GM23338 (cell line): Measurements from ENCODE around the gene AXIN1. TPM values are rescaled to one million over a fixed set of nuclear protein-coding genes. Genes with fewer than 3 reads are reported as not detected.
"Not testable (repeated sequence)": the region's sequence is repeated elsewhere in the genome, so short reads cannot be mapped to it uniquely, and the experiment has no call there.

Experiments used
- ATAC-seq: fragments of 200-7000 bp; cut with Tn5 transposase; 3 replicates; pipeline ENCODE4 v1.9.1; 2020
- DNase-seq: peaks from one replicate; pipeline ENCODE4 v3.0.0-alpha.2; 2015; ENCODE audit warnings: low spot score
- H2AFZ ChIP-seq: fragments of 200-600 bp; sonication (generic); 2 replicates; pipeline ENCODE4 v1.8.0; 2016; ENCODE audit warnings: antibody characterized with exemption, mild to moderate bottlenecking, moderate library complexity
- H3F3A ChIP-seq: fragments of 200-600 bp; sonication (generic); replicated peaks from 2 replicates; pipeline ENCODE4 v1.8.0; 2017; ENCODE audit warnings: antibody characterized with exemption, mixed run types, low read depth
- H3K27ac ChIP-seq: fragments of 200-600 bp; sonication (generic); 2 replicates; pipeline ENCODE4 v1.6.1; 2016; ENCODE audit warnings: low read depth
- H3K27me3 ChIP-seq: fragments of 200-600 bp; sonication (generic); 2 replicates; pipeline ENCODE4 v1.8.0; 2016; ENCODE audit warnings: mild to moderate bottlenecking, mixed run types, moderate library complexity; ENCODE audit not compliant: insufficient read depth
- H3K36me3 ChIP-seq: fragments of 200-600 bp; sonication (generic); 2 replicates; pipeline ENCODE4 v1.8.0; 2016; ENCODE audit warnings: mild to moderate bottlenecking; ENCODE audit not compliant: insufficient read depth
- H3K4me1 ChIP-seq: fragments of 200-600 bp; sonication (generic); 2 replicates; pipeline ENCODE4 v1.8.0; 2016; ENCODE audit warnings: mild to moderate bottlenecking, moderate library complexity; ENCODE audit not compliant: insufficient read depth
- H3K4me2 ChIP-seq: fragments of 200-600 bp; sonication (generic); 2 replicates; pipeline ENCODE4 v1.7.1; 2017; ENCODE audit warnings: mixed run types
- H3K4me3 ChIP-seq: fragments of 200-600 bp; sonication (generic); 2 replicates; pipeline ENCODE4 v1.6.1; 2016; ENCODE audit warnings: mixed run types
- H3K79me2 ChIP-seq: fragments of 200-600 bp; sonication (generic); replicated peaks from 2 replicates; pipeline ENCODE4 v1.8.0; 2017; ENCODE audit warnings: mild to moderate bottlenecking; ENCODE audit not compliant: insufficient read depth
- H3K9me2 ChIP-seq: fragments of 200-600 bp; sonication (generic); 2 replicates; pipeline ENCODE4 v1.8.0; 2017; ENCODE audit not compliant: insufficient read depth
- H4K20me1 ChIP-seq: fragments of 200-600 bp; sonication (generic); replicated peaks from 2 replicates; pipeline ENCODE4 v1.8.0; 2017; ENCODE audit warnings: mild to moderate bottlenecking; ENCODE audit not compliant: insufficient read depth
- H3K27ac Mint-ChIP-seq: 2 replicates; pipeline ENCODE4 v1.8.0; 2020; ENCODE audit warnings: inconsistent platforms, mild to moderate bottlenecking, moderate library complexity, mixed read lengths
- H3K27me3 Mint-ChIP-seq: 3 replicates; pipeline ENCODE4 v1.8.0; 2022; ENCODE audit warnings: low read depth, mild to moderate bottlenecking, moderate library complexity, mixed read lengths, inconsistent platforms; ENCODE audit not compliant: insufficient read depth, poor library complexity
- H3K36me3 Mint-ChIP-seq: 3 replicates; pipeline ENCODE4 v1.8.0; 2021; ENCODE audit warnings: low read depth, mild to moderate bottlenecking, inconsistent platforms, moderate library complexity, mixed read lengths
- H3K4me1 Mint-ChIP-seq: 3 replicates; pipeline ENCODE4 v1.8.0; 2020; ENCODE audit warnings: mild to moderate bottlenecking, inconsistent platforms, mixed read lengths
- H3K4me3 Mint-ChIP-seq: 3 replicates; pipeline ENCODE4 v1.8.0; 2021; ENCODE audit warnings: moderate library complexity, mild to moderate bottlenecking, inconsistent platforms, mixed read lengths
- H3K9me3 Mint-ChIP-seq: 3 replicates; pipeline ENCODE4 v1.8.0; 2020; ENCODE audit warnings: moderate library complexity, mild to moderate bottlenecking, inconsistent platforms, mixed read lengths
- EZH2phosphoT487 ChIP-seq: fragments of 200-600 bp; sonication (generic); IDR thresholded peaks from one replicate; pipeline ENCODE4 v1.8.1; 2018; ENCODE audit warnings: antibody characterized with exemption; ENCODE audit not compliant: unreplicated experiment
- NANOG ChIP-seq: IDR thresholded peaks from 2 replicates; pipeline ENCODE4 v1.6.1; 2016; ENCODE audit warnings: antibody characterized with exemption, borderline replicate concordance
- REST ChIP-seq: IDR thresholded peaks from one replicate; pipeline ENCODE4 v1.6.1; 2018; ENCODE audit warnings: antibody characterized with exemption; ENCODE audit not compliant: unreplicated experiment
- STAT1 ChIP-seq: IDR thresholded peaks from one replicate; pipeline ENCODE4 v1.6.1; 2016; ENCODE audit warnings: antibody characterized with exemption; ENCODE audit not compliant: unreplicated experiment
- polyA plus RNA-seq: library from polyadenylated mRNA; unstranded; fragments of >200 nt; fragmentation: Nextera tagmentation; extraction: Ambion mirVana; gene quantifications from 2 replicates; pipeline ENCODE4 v1.2.1, GENCODE V29; 2016
- total RNA-seq: library from RNA; depleted of rRNA; stranded (reverse); fragments of >200 nt; shearing (Covaris generic); gene quantifications from 2 replicates; pipeline ENCODE4 v1.2.3, GENCODE V29; 2014
- TF ChIP-seq, protein P1 (sequence below): fragments of 250-450 bp; sonication (Bioruptor Pico); IDR thresholded peaks from 2 replicates; pipeline ENCODE4 v1.5.0; 2020; ENCODE audit warnings: mild to moderate bottlenecking, moderate library complexity

Gene AXIN1
- total and polyA plus RNA-seq, 2 experiments from 2014 or later, result 14.3 to 54.5 TPM

- Mint-ChIP-seq H3K9me3 (no peaks in the 10 kb centered on the region), H3K36me3 (peaks cover 63% of the 10 kb centered on the region), H3K27ac (peak overlapping the region; percentile 67; the same call in 1 of the 2 replicates), H3K27me3 (peaks cover 7% of the 10 kb centered on the region), H3K4me1 (peaks cover 10% of the 10 kb centered on the region), H3K4me3 (no peak overlapping the region)
- Histone ChIP-seq H3K27ac (peak overlapping the region; percentile 72; the same call in 1 of the 2 replicates), H3K4me2 (no peak overlapping the region), H3K79me2 (peaks cover 100% of the 10 kb centered on the region), H3K4me3 (no peak overlapping the region), H3K27me3 (no peaks in the 10 kb centered on the region), H4K20me1 (peaks cover 50% of the 10 kb centered on the region), H3K9me2 (no peaks in the 10 kb centered on the region), H3F3A (peaks cover 8% of the 10 kb centered on the region), H3K36me3 (no peaks in the 10 kb centered on the region), H3K4me1 (no peaks in the 10 kb centered on the region), H2AFZ (no peak overlapping the region)
- ATAC-seq (no peak), DNase-seq (no peak)
- TF ChIP-seq REST, result no peak
- TF ChIP-seq NANOG, result no peak
- TF ChIP-seq, protein P1, sequence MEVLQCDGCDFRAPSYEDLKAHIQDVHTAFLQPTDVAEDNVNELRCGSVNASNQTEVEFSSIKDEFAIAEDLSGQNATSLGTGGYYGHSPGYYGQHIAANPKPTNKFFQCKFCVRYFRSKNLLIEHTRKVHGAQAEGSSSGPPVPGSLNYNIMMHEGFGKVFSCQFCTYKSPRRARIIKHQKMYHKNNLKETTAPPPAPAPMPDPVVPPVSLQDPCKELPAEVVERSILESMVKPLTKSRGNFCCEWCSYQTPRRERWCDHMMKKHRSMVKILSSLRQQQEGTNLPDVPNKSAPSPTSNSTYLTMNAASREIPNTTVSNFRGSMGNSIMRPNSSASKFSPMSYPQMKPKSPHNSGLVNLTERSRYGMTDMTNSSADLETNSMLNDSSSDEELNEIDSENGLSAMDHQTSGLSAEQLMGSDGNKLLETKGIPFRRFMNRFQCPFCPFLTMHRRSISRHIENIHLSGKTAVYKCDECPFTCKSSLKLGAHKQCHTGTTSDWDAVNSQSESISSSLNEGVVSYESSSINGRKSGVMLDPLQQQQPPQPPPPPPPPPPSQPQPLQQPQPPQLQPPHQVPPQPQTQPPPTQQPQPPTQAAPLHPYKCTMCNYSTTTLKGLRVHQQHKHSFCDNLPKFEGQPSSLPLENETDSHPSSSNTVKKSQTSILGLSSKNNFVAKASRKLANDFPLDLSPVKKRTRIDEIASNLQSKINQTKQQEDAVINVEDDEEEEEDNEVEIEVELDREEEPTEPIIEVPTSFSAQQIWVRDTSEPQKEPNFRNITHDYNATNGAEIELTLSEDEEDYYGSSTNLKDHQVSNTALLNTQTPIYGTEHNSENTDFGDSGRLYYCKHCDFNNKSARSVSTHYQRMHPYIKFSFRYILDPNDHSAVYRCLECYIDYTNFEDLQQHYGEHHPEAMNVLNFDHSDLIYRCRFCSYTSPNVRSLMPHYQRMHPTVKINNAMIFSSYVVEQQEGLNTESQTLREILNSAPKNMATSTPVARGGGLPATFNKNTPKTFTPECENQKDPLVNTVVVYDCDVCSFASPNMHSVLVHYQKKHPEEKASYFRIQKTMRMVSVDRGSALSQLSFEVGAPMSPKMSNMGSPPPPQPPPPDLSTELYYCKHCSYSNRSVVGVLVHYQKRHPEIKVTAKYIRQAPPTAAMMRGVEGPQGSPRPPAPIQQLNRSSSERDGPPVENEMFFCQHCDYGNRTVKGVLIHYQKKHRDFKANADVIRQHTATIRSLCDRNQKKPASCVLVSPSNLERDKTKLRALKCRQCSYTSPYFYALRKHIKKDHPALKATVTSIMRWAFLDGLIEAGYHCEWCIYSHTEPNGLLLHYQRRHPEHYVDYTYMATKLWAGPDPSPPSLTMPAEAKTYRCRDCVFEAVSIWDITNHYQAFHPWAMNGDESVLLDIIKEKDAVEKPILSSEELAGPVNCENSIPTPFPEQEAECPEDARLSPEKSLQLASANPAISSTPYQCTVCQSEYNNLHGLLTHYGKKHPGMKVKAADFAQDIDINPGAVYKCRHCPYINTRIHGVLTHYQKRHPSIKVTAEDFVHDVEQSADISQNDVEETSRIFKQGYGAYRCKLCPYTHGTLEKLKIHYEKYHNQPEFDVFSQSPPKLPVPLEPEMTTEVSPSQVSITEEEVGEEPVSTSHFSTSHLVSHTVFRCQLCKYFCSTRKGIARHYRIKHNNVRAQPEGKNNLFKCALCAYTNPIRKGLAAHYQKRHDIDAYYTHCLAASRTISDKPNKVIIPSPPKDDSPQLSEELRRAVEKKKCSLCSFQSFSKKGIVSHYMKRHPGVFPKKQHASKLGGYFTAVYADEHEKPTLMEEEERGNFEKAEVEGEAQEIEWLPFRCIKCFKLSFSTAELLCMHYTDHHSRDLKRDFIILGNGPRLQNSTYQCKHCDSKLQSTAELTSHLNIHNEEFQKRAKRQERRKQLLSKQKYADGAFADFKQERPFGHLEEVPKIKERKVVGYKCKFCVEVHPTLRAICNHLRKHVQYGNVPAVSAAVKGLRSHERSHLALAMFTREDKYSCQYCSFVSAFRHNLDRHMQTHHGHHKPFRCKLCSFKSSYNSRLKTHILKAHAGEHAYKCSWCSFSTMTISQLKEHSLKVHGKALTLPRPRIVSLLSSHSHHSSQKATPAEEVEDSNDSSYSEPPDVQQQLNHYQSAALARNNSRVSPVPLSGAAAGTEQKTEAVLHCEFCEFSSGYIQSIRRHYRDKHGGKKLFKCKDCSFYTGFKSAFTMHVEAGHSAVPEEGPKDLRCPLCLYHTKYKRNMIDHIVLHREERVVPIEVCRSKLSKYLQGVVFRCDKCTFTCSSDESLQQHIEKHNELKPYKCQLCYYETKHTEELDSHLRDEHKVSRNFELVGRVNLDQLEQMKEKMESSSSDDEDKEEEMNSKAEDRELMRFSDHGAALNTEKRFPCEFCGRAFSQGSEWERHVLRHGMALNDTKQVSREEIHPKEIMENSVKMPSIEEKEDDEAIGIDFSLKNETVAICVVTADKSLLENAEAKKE (CRISPR knock-in tag), result no peak
- TF ChIP-seq STAT1, result no peak
- TF ChIP-seq EZH2phosphoT487, result no peak
Measured at GRCh38 chr16:342455-343213, 9.9 kb downstream of the AXIN1 start.

- H3K4me3 ChIP-seq, H3K4me1 ChIP-seq, ATAC-seq, H3K4me1 Mint-ChIP-seq, H3K27me3 Mint-ChIP-seq, H3K36me3 ChIP-seq, H3F3A ChIP-seq, H3K4me2 ChIP-seq, H3K9me3 Mint-ChIP-seq, H3K27me3 ChIP-seq, DNase-seq, H2AFZ ChIP-seq, H3K4me3 Mint-ChIP-seq, H3K9me2 ChIP-seq: not testable (repeated sequence)
- peaks cover 100% of the 10 kb centered on the region for H3K79me2 ChIP-seq
- peak overlapping the region; percentile 55; the same call in 1 of the 2 replicates for H3K27ac ChIP-seq
- Mint-ChIP-seq H3K27ac (peak overlapping the region; percentile 54; the same call in 1 of the 2 replicates), H3K36me3 (peaks cover 58% of the 10 kb centered on the region)
- peaks cover 46% of the 10 kb centered on the region for H4K20me1 ChIP-seq
Measured at GRCh38 chr16:341974-342336, 10.6 kb downstream of the AXIN1 start.
